Kidney (tissue), 14 donors: ENCODE measurements around the gene FMOD. TPM values are rescaled to one million over a fixed set of nuclear protein-coding genes. Genes with fewer than 3 reads are reported as not detected.

Experiments used
- DNase-seq, 5 donors: peaks; one replicate each; pipeline ENCODE4 v3.0.0-alpha.2; 2013 to 2020
- FAIRE-seq: peaks from 2 replicates; lab custom pipeline; 2012; peaks lifted over from hg19 to GRCh38; lab: Jason Lieb, UNC
- H3K27ac ChIP-seq, 2 donors: one replicate each; pipeline ENCODE4 v1.7.0; 2013; ENCODE audit warnings: low read depth in 2 of 2, low read length in 2 of 2, inconsistent platforms in 1 of 2
- H3K27me3 ChIP-seq: one replicate; pipeline ENCODE4 v1.7.1; 2013; ENCODE audit warnings: low read length, inconsistent platforms; ENCODE audit not compliant: control insufficient read depth, insufficient read depth
- H3K36me3 ChIP-seq, 3 donors: one replicate each; pipeline versions ENCODE4 v1.7.0 to v1.7.1; 2013; ENCODE audit warnings: low read length in 3 of 3, control low read depth in 1 of 3, inconsistent platforms in 1 of 3; ENCODE audit not compliant: insufficient read depth in 3 of 3, control insufficient read depth in 2 of 3
- H3K4me1 ChIP-seq, 3 donors: one replicate each; pipeline versions ENCODE4 v1.7.0 to v1.7.1; 2013; ENCODE audit warnings: low read length in 3 of 3, inconsistent platforms in 1 of 3, low read depth in 1 of 3; ENCODE audit not compliant: control insufficient read depth in 2 of 3, insufficient read depth in 2 of 3
- H3K4me3 ChIP-seq, 3 donors: one replicate each; pipeline versions ENCODE4 v1.7.0 to v1.8.1; 2013; ENCODE audit warnings: low read length in 3 of 3, control low read depth in 1 of 3, inconsistent platforms in 1 of 3
- H3K9ac ChIP-seq, 3 donors: one replicate each; pipeline versions ENCODE4 v1.7.0 to v1.7.1; 2013; ENCODE audit warnings: low read length in 3 of 3, control low read depth in 1 of 3, inconsistent platforms in 1 of 3
- H3K9me3 ChIP-seq, 3 donors: one replicate each; pipeline versions ENCODE4 v1.7.0 to v1.7.1; 2013; ENCODE audit warnings: low read length in 3 of 3, control low read depth in 1 of 3, inconsistent platforms in 1 of 3; ENCODE audit not compliant: control insufficient read depth in 2 of 3, insufficient read depth in 1 of 3
- CTCF ChIP-seq: IDR thresholded peaks from 3 replicates; pipeline ENCODE4 v1.5.1; 2012; ENCODE audit warnings: mild to moderate bottlenecking, moderate library complexity, borderline replicate concordance; ENCODE audit not compliant: insufficient read depth; ENCODE audit errors: extremely low read depth
- intact Hi-C: fragments of 100-400 bp; cut with DNase I; formaldehyde crosslinking; loops from one replicate; pipeline ENCODE4 v1.11.1; 2022
- polyA plus RNA-seq: library from polyadenylated mRNA; stranded (reverse); fragments of 350-450 nt; fragmentation: Illumina TruSeq; extraction: RNeasy Lipid Tissue Mini Kit (QIAGEN cat#74804); gene quantifications from one replicate; pipeline ENCODE4 v1.2.3, GENCODE V29; 2014; ENCODE audit warnings: low read depth, low replicate concordance; ENCODE audit not compliant: insufficient read depth
- total RNA-seq: library from RNA; stranded (reverse); fragmentation: NEBNext Ultra II Directional; extraction: Animal tissue kit (Norgen Biotek cat#: 25700); gene quantifications from one replicate; pipeline ENCODE4 v1.2.1, GENCODE V29; 2021
- donor health status: control.
- donor health status: control.
- donor health status: control.
- donor health status: control.
- donor health status: control.
- donor health status: DM: yes; HTN: yes; CAD: no.
- donor health status: Normal renal cell carcinoma (clear cell type).

The FMOD gene
- total and polyA plus RNA-seq, 2 donors from 2014 or later = 7.0 to 22.3 TPM

- DNase-seq (peak in 4 of 5 donors; percentile 74 to 85 (median 80)), FAIRE-seq (no peak)
- no peak overlapping the region for H3K4me3 ChIP-seq
- intact Hi-C loops = no loop called here
- H3K27ac ChIP-seq = no peak overlapping the region
- H3K9ac ChIP-seq = no peak overlapping the region
- TF ChIP-seq CTCF = peak; percentile 98
- no peaks in the 10 kb centered on the region for H3K36me3 ChIP-seq
- no peaks in the 10 kb centered on the region for H3K27me3 ChIP-seq
- H3K4me1 ChIP-seq = no peaks in the 10 kb centered on the region
- H3K9me3 ChIP-seq = no peaks in the 10 kb centered on the region
These were observed 12.4 kb downstream of the FMOD start for GRCh38 chr1:203338335-203339036.

- TF ChIP-seq CTCF = no peak
- intact Hi-C loops = no loop called here
- no peaks in the 10 kb centered on the region for H3K27me3 ChIP-seq
- H3K36me3 ChIP-seq = no peaks in the 10 kb centered on the region
- H3K4me1 ChIP-seq = no peaks in the 10 kb centered on the region
- DNase-seq (no peak), FAIRE-seq (no peak)
- no peak overlapping the region for H3K4me3 ChIP-seq
- H3K9ac ChIP-seq = no peak overlapping the region
- no peaks in the 10 kb centered on the region for H3K9me3 ChIP-seq
- H3K27ac ChIP-seq = no peak overlapping the region
These were observed 14.8 kb downstream of the FMOD start for GRCh38 chr1:203336097-203336496.

GRCh38 chr1:203335503-203335902, 15.4 kb downstream of the FMOD start:
- H3K4me3 ChIP-seq = no peak overlapping the region
- no peak overlapping the region for H3K27ac ChIP-seq
- no peak overlapping the region for H3K9ac ChIP-seq
- no peak for TF ChIP-seq CTCF
- FAIRE-seq (no peak), DNase-seq (no peak)
- H3K27me3 ChIP-seq = no peaks in the 10 kb centered on the region
- intact Hi-C loops = no loop called here
- H3K36me3 ChIP-seq = no peaks in the 10 kb centered on the region
- H3K9me3 ChIP-seq = no peaks in the 10 kb centered on the region
- H3K4me1 ChIP-seq = no peaks in the 10 kb centered on the region
